ENCODE measurements around the gene APEX1. TPM values are rescaled to one million over a fixed set of nuclear protein-coding genes. Genes with fewer than 3 reads are reported as not detected.
A peak's percentile ranks its signal among the peaks of the same experiment; 100 is the strongest.

The APEX1 gene
- 10 to 100 TPM; 80.5 to 93.9 TPM for total RNA-seq
- long read RNA-seq, transcript APEX1-205 (4 exons, 1,603 nt), result minor isoform, 8 of 87 reads
- long read RNA-seq, transcript APEX1-210 (5 exons, 1,437 nt), result minor isoform, 9 of 87 reads
- long read RNA-seq, transcript APEX1-201 (5 exons, 1,484 nt), result major isoform, 50 of 87 reads
- long read RNA-seq, transcript APEX1-216 (3 exons, 1,803 nt), result minor isoform, 8 of 87 reads
- long read RNA-seq, partial matches to known transcripts, result 0 of 87 reads
- long read RNA-seq, other reads (novel, unspliced or antisense), result 6 of 87 reads

- peak; percentile 98 to 99 for DNase-seq
- ATAC-seq, result peak; percentile 86
- intact Hi-C loops (cut with DNase I, micrococcal nuclease), result loop anchor here in 1 of 2 donors (10.0 kb wide), 1 partner anchor 110 kb away; the partner anchor contains the start of gene PARP2
Measured at GRCh38 chr14:20454516-20455354, at the start of gene APEX1, which contains the start of gene OSGEP. TSS of gene APEX1 (plus strand) at chr14:20455226. CDS start at chr14:20455646, 420 bp downstream. TSS of gene OSGEP (minus strand) at chr14:20454812. CDS start at chr14:20454683, 129 bp downstream.

- ATAC-seq, result no peak
Measured at GRCh38 chr14:20409226-20409625, 45.8 kb upstream of the APEX1 start.

DNA sequence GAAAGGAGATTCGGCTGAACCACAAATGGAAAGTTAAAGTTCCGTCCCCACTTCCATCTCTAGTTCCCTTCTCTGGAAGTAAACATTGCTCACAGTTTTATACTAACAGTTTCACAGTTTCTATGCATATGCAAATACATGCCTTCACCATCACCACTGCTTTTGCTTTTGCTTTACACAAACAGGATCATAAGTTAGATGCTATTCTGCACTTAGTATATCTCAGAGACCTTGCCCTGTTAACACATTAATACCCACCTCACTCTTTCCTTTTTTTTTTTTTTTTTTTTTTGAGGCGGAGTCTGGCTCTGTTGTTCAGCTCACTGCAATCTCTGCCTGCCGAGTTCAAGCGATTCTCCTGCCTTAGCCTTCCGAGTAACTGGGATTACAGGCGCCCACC, 42.6 kb upstream of the APEX1 start:
- ATAC-seq (peak; percentile 4), DNase-seq (no peak)
- intact Hi-C loops (cut with DNase I, micrococcal nuclease), result loop anchor here (10.0 kb wide), 3 partner anchors 52 to 272 kb away; partner anchors contain the start of genes ANG (in 2 of the 2), RNASE4 (in 2 of the 2), PIP4P1 (in 1 of the 2) and PNP (in 1 of the 2)

More at GRCh38 chr14:20409226-20409625, 45.8 kb upstream of the APEX1 start:
- intact Hi-C loops (cut with DNase I, micrococcal nuclease), result no loop called here
- DNase-seq, result no peak

DNA sequence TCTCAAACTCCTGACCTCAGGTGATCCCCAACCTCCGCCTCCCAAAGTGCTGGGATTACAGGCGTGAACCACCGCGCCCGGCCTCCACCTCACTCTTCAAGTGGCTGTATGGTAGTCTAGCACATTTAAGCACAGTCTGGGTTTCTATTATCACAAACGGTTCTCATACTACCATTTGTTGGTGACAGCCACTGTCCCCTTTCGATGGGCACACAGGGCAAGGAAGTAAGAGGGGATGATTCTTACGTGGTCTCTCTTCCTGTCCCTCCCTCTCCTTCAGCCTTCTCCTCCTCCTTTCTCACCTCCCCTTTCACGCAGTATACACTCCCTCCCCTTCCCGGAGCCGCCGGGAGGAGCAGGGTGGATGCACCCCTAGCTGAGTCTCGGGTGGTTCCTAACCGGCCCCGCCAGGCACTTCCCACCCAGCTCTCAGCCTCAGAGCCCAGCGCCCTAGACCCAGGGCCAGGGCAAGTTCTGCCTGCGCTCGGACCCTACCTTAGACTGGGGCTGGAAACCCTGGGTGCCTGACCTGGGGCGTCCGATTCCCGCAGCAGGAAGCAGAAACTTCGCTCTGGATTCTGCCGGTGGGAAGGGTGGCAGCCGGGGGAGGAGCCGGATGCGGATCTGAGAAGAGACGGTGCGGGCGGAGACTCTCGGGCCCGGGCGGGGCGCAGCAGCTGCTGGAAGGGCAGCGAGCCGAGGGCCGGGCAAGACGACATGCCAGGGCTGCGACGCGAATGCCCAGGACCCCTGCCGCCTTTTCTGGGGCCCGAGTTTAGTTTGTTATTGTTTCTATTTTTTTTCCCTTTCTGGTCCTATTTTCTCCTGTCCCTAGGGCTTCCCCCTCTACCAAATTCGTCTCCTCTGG, 41.9 kb upstream of the APEX1 start, which contains the start of gene TEP1:
Gene TEP1 (minus strand): TSS at position 626 of the 868 bp plus-strand sequence. CDS start 5,062 bp downstream, outside the sequence.
- ATAC-seq, result peak; percentile 76
- DNase-seq, result peak; percentile 92 to 95
- intact Hi-C loops (cut with DNase I, micrococcal nuclease), result loop anchor here (10.0 kb wide), 3 partner anchors 52 to 272 kb away; partner anchors contain the start of genes ANG (in 2 of the 2), RNASE4 (in 2 of the 2), PIP4P1 (in 1 of the 2) and PNP (in 1 of the 2)

- DNase-seq (no peak), ATAC-seq (no peak)
- intact Hi-C loops (cut with DNase I, micrococcal nuclease), result loop anchor here (10.0 kb wide), 3 partner anchors 51 to 271 kb away; partner anchors contain the start of genes ANG (in 2 of the 2), RNASE4 (in 2 of the 2), PIP4P1 (in 1 of the 2) and PNP (in 1 of the 2)
Measured at GRCh38 chr14:20413744-20414082, 41.3 kb upstream of the APEX1 start.

DNA sequence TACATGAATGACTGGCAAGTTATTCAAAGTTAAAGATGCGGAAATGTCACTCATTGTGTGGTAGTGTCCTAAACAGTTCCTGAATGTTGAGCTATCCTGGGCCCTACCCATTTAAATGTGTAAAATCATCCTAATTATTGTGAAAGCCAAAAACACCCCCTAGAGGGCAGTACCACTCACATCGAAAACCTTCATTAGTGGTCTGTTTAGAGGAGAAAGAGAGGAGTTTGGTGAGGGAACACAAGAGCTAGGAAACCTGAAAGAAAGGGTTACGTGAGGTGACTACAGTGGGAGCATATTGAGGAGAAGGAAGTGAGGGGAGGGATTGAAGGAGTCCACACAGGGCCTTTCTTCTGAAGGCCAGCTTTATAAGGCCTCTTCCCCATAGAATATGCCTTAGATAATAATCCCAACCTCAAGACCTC, 39.2 kb upstream of the APEX1 start:
- ATAC-seq, result no peak
- no peak for DNase-seq
- intact Hi-C loops (cut with DNase I, micrococcal nuclease), result loop anchor here (10.0 kb wide), 3 partner anchors 49 to 269 kb away; partner anchors contain the start of genes ANG (in 2 of the 2), RNASE4 (in 2 of the 2), PIP4P1 (in 1 of the 2) and PNP (in 1 of the 2)

GRCh38 chr14:20416223-20416622, 38.8 kb upstream of the APEX1 start:
- DNase-seq (peak in 1 of 2 donors; percentile 57), ATAC-seq (peak; percentile 44)
- intact Hi-C loops (cut with DNase I, micrococcal nuclease), result loop anchor here (10.0 kb wide), 3 partner anchors 49 to 269 kb away; partner anchors contain the start of genes ANG (in 2 of the 2), RNASE4 (in 2 of the 2), PIP4P1 (in 1 of the 2) and PNP (in 1 of the 2)

GRCh38 chr14:20417250-20418186, 37.5 kb upstream of the APEX1 start:
- ATAC-seq, result peak; percentile 42
- DNase-seq, result no peak
- intact Hi-C loops (cut with DNase I, micrococcal nuclease), result loop anchor here (10.0 kb wide), 3 partner anchors 47 to 267 kb away; partner anchors contain the start of genes ANG (in 2 of the 2), RNASE4 (in 2 of the 2), PIP4P1 (in 1 of the 2) and PNP (in 1 of the 2)

DNA sequence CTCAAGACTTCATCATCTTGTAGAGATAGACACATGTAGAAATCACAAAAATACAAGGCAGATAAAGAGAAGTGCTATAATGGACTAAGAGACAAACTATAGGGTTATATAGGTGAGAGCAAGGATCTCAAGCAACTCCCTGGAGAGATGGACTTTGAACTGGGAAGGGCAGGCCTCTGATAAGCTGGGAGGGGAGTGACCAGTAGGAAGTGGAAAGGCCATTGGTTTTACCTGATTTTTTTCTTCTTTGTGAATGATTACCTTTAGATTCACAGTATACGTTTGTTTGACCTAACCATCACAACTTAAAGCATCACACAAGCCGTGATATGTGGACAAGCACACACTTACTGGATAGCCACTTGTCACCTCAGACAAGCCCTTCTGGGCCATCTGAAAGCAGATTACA, 36.5 kb upstream of the APEX1 start:
- DNase-seq (peak; percentile 35 to 85), ATAC-seq (peak; percentile 77)
- intact Hi-C loops (cut with DNase I, micrococcal nuclease), result loop anchor here (10.0 kb wide), 3 partner anchors 46 to 266 kb away; partner anchors contain the start of genes ANG (in 2 of the 2), RNASE4 (in 2 of the 2), PIP4P1 (in 1 of the 2) and PNP (in 1 of the 2)

GRCh38 chr14:20419419-20419818, 35.6 kb upstream of the APEX1 start:
- DNase-seq (no peak), ATAC-seq (peak; percentile 38)
- intact Hi-C loops (cut with DNase I, micrococcal nuclease), result loop anchor here (10.0 kb wide), 3 partner anchors 45 to 265 kb away; partner anchors contain the start of genes ANG (in 2 of the 2), RNASE4 (in 2 of the 2), PIP4P1 (in 1 of the 2) and PNP (in 1 of the 2)

- ATAC-seq, result no peak
- intact Hi-C loops (cut with DNase I, micrococcal nuclease), result no loop called here
Measured at GRCh38 chr14:20421267-20421666, 33.8 kb upstream of the APEX1 start.

DNA sequence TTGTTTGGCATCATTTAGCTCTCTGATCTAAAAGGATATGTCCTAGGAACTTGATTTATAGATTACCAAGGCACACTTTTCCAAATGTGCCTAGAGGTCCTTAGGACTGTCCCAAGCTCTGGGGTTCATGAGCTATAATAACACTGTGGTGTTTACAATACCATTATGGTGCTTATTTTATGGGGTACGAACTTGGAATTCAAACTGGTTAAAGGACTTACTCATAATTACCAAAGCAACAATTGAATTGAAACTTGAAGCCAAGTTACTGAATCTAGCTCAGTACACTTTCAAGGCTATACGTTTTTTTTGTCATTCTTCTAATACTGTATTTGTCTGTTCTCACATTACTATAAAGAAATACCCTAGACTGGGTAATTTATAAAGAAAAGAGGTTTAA, 32.1 kb upstream of the APEX1 start:
- intact Hi-C loops (cut with DNase I, micrococcal nuclease), result no loop called here
- DNase-seq, result no peak
- ATAC-seq, result no peak

More at GRCh38 chr14:20421267-20421666, 33.8 kb upstream of the APEX1 start:
- DNase-seq, result no peak

DNA sequence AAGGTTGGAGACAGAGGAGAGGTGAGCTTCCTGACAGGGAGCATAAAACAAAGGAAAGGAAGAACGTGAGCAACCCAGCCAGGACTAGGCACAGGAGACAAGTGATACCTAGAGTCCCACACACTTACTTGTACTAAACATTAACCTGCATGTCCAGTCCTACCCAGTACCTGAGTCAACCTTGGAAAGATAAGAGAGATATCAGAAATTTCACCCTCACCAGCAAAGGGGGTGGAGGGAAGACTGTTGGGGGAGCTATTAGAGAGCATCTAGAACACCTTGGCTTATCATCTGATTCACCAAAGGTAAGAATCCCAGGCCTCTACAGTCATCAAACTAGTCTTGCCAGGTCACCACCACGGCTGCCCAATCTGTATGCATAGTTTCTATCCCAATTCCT, 30.2 kb upstream of the APEX1 start:
- ATAC-seq (no peak), DNase-seq (no peak)
- intact Hi-C loops (cut with DNase I, micrococcal nuclease), result no loop called here

GRCh38 chr14:20427231-20428009, 27.6 kb upstream of the APEX1 start:
- intact Hi-C loops (cut with DNase I, micrococcal nuclease), result no loop called here
- DNase-seq (no peak), ATAC-seq (peak; percentile 84)

DNA sequence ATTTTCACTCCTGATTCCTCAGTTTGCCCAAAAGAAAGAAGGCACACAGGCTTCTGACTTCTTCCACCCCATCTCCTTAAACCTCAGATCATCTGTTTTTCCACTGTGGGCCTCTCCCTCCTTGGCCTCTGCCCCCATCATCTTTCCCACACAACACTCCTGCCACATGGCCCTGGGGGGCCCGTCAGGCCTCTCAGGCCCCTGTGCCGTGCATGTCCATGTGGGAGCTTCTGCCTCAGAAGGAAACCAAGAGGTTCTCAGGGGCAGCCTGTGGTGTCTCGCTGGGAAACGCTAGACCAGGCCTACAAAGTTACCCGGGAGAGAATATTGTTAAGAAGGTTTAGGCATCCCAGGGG, 27.0 kb upstream of the APEX1 start:
- ATAC-seq, result no peak
- DNase-seq, result no peak
- intact Hi-C loops (cut with DNase I, micrococcal nuclease), result no loop called here

DNA sequence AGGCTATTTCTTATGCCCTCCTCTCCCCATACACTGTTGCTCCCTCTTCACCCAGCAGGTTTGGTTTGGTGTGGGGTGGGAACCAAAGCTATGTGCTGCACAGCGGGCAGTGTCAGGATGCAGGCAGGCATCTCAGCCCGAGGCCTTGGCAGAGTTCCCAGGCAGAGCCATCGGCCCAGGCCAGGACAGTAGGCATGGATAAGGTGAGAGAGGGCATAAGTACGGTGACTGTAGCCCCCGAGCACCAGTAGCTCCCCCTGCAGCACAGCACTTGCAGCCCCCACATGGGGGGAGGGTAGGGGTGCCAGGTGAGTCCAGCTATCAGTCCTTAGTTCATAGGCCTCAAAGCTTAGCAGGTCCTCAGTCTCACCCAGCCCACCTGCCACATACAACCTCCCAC, 26.2 kb upstream of the APEX1 start:
- DNase-seq, result no peak
- no peak for ATAC-seq
- intact Hi-C loops (cut with DNase I, micrococcal nuclease), result no loop called here

Measured in left colon (tissue), 2 donors.